Medulla oblongata (tissue), 1 donor: ENCODE data around the gene OPN1SW.

ENCODE experiments used
- DNase-seq: peaks from one replicate; pipeline ENCODE4 v3.0.0-alpha.2; 2015; ENCODE audit errors: extremely low spot score

The OPN1SW gene

DNA sequence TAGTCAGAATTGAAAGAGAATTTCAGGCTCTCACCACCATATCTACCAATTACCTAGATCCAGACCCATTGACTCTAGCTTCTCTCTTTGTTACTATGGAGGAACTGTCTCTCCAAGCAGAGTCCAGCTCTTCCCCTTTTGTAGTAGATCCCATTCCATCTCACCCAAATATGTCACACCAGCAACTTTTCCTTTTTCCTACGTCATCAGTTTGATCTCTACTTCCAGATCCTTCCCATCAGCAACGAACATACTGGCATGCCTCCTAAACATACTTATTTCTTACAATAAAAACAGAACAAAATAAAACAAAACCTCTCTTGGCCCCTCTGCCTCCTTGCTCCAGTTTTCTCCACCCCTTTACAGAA is 42.3 kb downstream of the OPN1SW start:
- no peak for DNase-seq

GRCh38 chr7:128732521-128733277 is 42.9 kb downstream of the OPN1SW start:
- no peak for DNase-seq

GRCh38 chr7:128731184-128731583 is 44.4 kb downstream of the OPN1SW start:
- no peak for DNase-seq

- no peak for DNase-seq
Observed at GRCh38 chr7:128729494-128729893, 46.1 kb downstream of the OPN1SW start.

DNA sequence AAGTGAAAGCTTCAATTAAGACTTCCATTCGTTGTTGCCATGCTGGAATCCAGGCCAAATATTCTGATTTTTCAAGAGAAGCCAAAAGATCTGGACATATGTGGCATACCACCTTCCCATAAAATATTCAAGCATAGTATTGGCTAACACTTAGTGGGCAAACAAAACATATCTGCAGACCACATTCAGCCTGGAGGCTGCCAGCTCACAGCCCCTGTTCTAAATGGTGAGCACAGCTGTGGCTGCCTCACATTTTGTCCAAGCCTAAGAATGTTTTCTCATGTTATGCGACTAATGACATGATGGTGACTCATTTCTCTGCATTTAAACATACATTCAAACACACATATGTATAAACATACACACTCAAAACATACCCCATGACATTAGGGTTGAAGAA is 47.0 kb downstream of the OPN1SW start:
- no peak for DNase-seq

- no peak for DNase-seq
Observed at GRCh38 chr7:128727239-128727638, 48.4 kb downstream of the OPN1SW start.

DNA sequence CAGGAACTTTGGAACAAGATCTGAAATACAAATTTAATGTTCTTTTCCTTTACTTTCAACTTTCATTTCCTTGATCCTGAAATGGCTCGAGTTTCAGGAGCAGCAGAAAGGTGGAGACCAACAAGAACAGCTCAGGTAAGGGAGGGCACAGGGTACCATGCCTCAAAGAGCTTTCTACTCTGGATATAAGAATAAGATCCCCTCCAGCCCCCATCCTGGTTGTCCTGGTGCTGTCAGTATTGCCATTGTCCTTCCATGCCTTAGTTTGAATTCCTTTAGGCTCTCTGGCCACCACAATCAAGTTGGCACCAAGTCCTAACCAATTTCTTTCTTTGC is 48.9 kb downstream of the OPN1SW start:
- no peak for DNase-seq

DNA sequence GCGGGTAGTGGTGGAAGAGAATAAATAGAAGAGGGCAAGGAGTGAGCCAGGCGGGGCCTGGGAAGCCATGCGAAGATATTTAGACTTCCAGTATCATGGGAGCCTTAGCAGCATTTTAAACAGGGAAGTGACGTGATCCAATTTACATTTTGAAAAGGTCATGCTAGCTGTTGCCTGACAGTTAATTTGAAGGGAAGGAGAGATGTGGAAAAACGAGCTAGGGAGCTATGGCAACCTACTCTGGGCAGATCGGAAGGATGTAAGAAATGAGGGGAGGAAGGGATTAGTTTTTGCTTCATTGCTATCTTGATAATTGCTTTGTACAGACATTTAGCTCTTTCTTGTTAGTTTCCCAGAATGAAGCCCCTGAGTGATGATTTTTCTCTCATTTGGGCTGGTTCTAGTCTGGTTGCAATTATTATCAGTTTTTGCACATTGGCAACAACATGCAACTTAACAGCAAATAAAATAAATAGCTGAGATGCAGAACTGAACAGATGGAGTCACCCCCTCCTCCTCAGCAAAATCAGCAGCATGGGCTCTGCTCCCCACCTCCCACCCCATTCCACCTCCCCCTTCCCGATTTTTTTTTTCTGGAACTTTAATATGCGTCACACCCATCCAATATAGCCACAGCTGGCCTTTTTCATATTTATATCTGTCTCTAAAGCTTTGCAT is 49.4 kb downstream of the OPN1SW start:
- DNase-seq, result no peak

DNA sequence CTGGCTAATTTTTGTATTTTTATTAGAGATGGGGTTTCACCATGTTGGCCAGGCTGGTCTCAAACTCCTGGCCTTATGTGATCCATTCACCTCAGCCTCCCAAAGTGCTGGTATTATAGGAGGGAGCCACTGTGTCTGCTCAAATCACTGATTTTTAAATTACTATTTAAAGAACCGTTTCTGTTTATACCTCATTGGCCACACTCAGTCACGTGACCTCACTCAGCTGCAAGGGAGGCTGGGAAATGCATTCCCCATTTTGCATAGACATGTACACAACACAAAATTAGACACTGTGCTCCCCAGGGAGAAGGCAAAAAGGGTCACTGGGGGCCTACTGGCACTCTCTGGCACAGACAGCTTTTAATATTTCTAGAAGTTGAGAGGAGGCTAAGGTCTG is 50.1 kb downstream of the OPN1SW start:
- no peak for DNase-seq

- DNase-seq, result no peak
Observed at GRCh38 chr7:128724743-128725142, 50.9 kb downstream of the OPN1SW start.
